Measurements from ENCODE around the gene CNNM1.
A peak's percentile ranks its signal among the peaks of the same experiment; 100 is the strongest.

CNNM1 gene

GRCh38 chr10:99325281-99325680 is 3.9 kb upstream of the CNNM1 start:
- no peak for ATAC-seq (replicated peaks)
- Mint-ChIP-seq H3K27ac (no peak overlapping the region), H3K36me3 (no peaks in the 10 kb centered on the region), H3K4me1 (peaks cover under 1 to 10% of the 10 kb centered on the region in 2 donors), H3K27me3 (peaks cover 31 to 47% of the 10 kb centered on the region in 2 donors), H3K4me3 (no peak overlapping the region), H3K9me3 (peaks cover 0 to 1% of the 10 kb centered on the region in 2 donors)
- DNase-seq, result no peak

GRCh38 chr10:99326871-99327270 is 2.3 kb upstream of the CNNM1 start:
- no peak overlapping the region for H3K4me3 Mint-ChIP-seq

GRCh38 chr10:99328579-99329303 is 415 bp upstream of the CNNM1 start:
- ATAC-seq (replicated peaks), result no peak
- peaks cover 2 to 19% of the 10 kb centered on the region in 2 donors for H3K4me1 Mint-ChIP-seq
- H3K27ac Mint-ChIP-seq, result no peak overlapping the region
- DNase-seq, result no peak
- H3K36me3 Mint-ChIP-seq, result no peaks in the 10 kb centered on the region
- H3K4me3 Mint-ChIP-seq, result peak overlapping the region; percentile 56 to 63
- H3K27me3 Mint-ChIP-seq, result peaks cover 32 to 45% of the 10 kb centered on the region in 2 donors
- peaks cover 0 to 2% of the 10 kb centered on the region in 2 donors for H3K9me3 Mint-ChIP-seq

More at GRCh38 chr10:99326871-99327270, 2.3 kb upstream of the CNNM1 start:
- ATAC-seq (replicated peaks) (no peak), DNase-seq (no peak)
- peaks cover 37 to 55% of the 10 kb centered on the region in 2 donors for H3K27me3 Mint-ChIP-seq
- no peaks in the 10 kb centered on the region for H3K9me3 Mint-ChIP-seq
- H3K36me3 Mint-ChIP-seq, result no peaks in the 10 kb centered on the region
- H3K27ac Mint-ChIP-seq, result no peak overlapping the region
- H3K4me1 Mint-ChIP-seq, result peaks cover 2 to 19% of the 10 kb centered on the region in 2 donors

DNA sequence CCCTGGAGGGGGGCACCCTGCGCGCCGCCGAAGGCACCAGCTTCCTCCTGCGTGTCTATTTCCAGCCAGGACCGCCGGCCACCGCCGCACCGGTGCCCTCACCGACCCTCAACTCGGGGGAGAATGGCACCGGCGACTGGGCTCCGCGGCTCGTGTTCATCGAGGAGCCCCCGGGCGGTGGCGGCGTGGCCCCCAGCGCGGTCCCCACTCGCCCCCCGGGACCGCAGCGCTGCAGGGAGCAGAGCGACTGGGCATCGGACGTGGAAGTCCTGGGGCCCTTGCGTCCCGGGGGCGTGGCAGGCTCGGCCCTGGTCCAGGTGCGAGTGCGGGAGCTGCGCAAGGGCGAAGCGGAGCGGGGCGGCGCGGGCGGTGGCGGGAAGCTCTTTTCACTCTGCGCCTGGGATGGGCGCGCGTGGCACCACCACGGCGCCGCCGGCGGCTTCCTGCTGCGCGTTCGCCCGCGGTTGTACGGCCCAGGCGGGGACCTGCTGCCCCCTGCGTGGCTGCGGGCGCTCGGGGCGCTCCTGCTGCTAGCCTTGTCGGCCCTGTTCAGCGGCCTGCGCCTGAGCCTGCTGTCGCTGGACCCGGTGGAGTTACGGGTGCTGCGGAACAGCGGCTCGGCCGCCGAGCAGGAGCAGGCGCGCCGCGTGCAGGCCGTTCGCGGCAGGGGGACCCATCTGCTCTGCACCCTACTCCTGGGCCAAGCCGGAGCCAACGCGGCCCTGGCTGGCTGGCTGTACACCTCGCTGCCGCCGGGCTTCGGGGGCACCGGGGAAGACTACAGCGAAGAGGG is 594 bp downstream of the CNNM1 start:
- H3K27me3 Mint-ChIP-seq, result peaks cover 32 to 45% of the 10 kb centered on the region in 2 donors
- H3K9me3 Mint-ChIP-seq, result peaks cover 0 to 3% of the 10 kb centered on the region in 2 donors
- DNase-seq (no peak), ATAC-seq (replicated peaks) (peak; percentile 54 to 55)
- H3K4me1 Mint-ChIP-seq, result peaks cover 2 to 19% of the 10 kb centered on the region in 2 donors
- H3K4me3 Mint-ChIP-seq, result peak overlapping the region; percentile 56 to 63
- H3K27ac Mint-ChIP-seq, result no peak overlapping the region
- H3K36me3 Mint-ChIP-seq, result no peaks in the 10 kb centered on the region

DNA sequence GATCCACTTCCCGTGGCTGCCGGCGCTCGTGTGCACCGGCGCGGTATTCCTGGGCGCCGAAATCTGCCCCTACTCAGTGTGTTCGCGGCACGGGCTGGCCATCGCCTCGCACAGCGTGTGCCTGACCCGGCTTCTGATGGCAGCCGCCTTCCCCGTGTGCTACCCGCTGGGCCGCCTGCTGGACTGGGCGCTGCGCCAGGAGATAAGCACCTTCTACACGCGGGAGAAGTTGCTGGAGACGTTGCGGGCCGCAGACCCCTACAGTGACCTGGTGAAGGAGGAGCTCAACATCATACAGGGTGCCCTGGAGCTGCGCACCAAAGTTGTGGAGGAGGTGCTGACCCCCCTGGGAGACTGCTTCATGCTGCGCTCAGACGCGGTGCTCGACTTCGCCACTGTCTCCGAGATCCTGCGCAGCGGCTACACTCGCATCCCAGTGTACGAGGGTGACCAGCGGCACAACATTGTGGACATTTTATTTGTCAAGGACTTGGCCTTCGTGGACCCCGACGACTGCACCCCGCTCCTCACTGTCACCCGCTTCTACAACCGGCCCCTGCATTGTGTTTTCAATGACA is 1.3 kb downstream of the CNNM1 start:
- peaks cover 32 to 45% of the 10 kb centered on the region in 2 donors for H3K27me3 Mint-ChIP-seq
- ATAC-seq (replicated peaks), result peak; percentile 8 to 21
- H3K4me3 Mint-ChIP-seq, result peak overlapping the region; percentile 36 to 63

GRCh38 chr10:99331207-99331803 is 2.1 kb downstream of the CNNM1 start:
- ATAC-seq (replicated peaks), result no peak
- Mint-ChIP-seq H3K27me3 (peaks cover 32 to 41% of the 10 kb centered on the region in 2 donors), H3K9me3 (peaks cover 0 to 3% of the 10 kb centered on the region in 2 donors), H3K36me3 (no peaks in the 10 kb centered on the region), H3K4me3 (no peak overlapping the region), H3K27ac (no peak overlapping the region), H3K4me1 (peaks cover 2 to 19% of the 10 kb centered on the region in 2 donors)
- no peak for DNase-seq

More for the DNA sequence above, 1.3 kb downstream of the CNNM1 start:
- H3K9me3 Mint-ChIP-seq, result peaks cover 0 to 3% of the 10 kb centered on the region in 2 donors
- no peak overlapping the region for H3K27ac Mint-ChIP-seq
- H3K4me1 Mint-ChIP-seq, result peaks cover 2 to 19% of the 10 kb centered on the region in 2 donors
- no peaks in the 10 kb centered on the region for H3K36me3 Mint-ChIP-seq
- DNase-seq, result no peak

- H3K27ac Mint-ChIP-seq, result no peak overlapping the region
- no peaks in the 10 kb centered on the region for H3K4me1 Mint-ChIP-seq
- H3K4me3 Mint-ChIP-seq, result no peak overlapping the region
- H3K9me3 Mint-ChIP-seq, result peaks cover 0 to 3% of the 10 kb centered on the region in 2 donors
- H3K36me3 Mint-ChIP-seq, result no peaks in the 10 kb centered on the region
- no peaks in the 10 kb centered on the region for H3K27me3 Mint-ChIP-seq
- ATAC-seq (replicated peaks), result no peak
- DNase-seq, result no peak
Measured at GRCh38 chr10:99337311-99337811, 8.2 kb downstream of the CNNM1 start.

DNA sequence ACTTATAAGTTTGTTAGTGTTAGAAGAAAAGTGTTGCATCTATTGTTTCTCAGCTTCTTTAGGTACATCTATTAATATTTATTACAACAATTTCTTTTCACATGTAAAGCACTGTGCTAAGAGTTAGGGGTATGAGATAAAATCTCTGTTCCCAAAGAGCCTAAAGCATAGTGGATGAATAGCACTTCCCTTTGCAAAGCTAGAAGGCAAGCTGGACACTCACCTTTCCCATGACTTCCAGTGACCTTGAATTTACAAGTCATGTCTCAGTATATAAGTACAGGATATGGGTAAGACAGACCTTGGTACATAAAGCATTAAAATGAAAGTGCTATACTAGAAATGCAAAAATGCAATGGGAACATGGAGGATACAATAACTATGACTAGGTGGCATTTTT is 8.7 kb downstream of the CNNM1 start:
- H3K27ac Mint-ChIP-seq, result no peak overlapping the region
- H3K9me3 Mint-ChIP-seq, result peaks cover 0 to 3% of the 10 kb centered on the region in 2 donors
- ATAC-seq (replicated peaks), result no peak
- no peaks in the 10 kb centered on the region for H3K36me3 Mint-ChIP-seq
- no peaks in the 10 kb centered on the region for H3K4me1 Mint-ChIP-seq
- H3K27me3 Mint-ChIP-seq, result no peaks in the 10 kb centered on the region
- DNase-seq, result no peak
- H3K4me3 Mint-ChIP-seq, result no peak overlapping the region

GRCh38 chr10:99339077-99339476 is 9.9 kb downstream of the CNNM1 start:
- no peaks in the 10 kb centered on the region for H3K27me3 Mint-ChIP-seq
- peaks cover 0 to 1% of the 10 kb centered on the region in 2 donors for H3K9me3 Mint-ChIP-seq
- ATAC-seq (replicated peaks), result no peak
- no peaks in the 10 kb centered on the region for H3K36me3 Mint-ChIP-seq
- H3K4me3 Mint-ChIP-seq, result no peak overlapping the region
- H3K27ac Mint-ChIP-seq, result no peak overlapping the region
- no peak for DNase-seq
- H3K4me1 Mint-ChIP-seq, result no peaks in the 10 kb centered on the region

GRCh38 chr10:99339563-99340047 is 10.4 kb downstream of the CNNM1 start:
- Mint-ChIP-seq H3K27me3 (no peaks in the 10 kb centered on the region), H3K36me3 (no peaks in the 10 kb centered on the region), H3K9me3 (peaks cover 0 to under 1% of the 10 kb centered on the region in 2 donors), H3K27ac (no peak overlapping the region), H3K4me1 (no peaks in the 10 kb centered on the region), H3K4me3 (no peak overlapping the region)
- ATAC-seq (replicated peaks) (no peak), DNase-seq (no peak)

DNA sequence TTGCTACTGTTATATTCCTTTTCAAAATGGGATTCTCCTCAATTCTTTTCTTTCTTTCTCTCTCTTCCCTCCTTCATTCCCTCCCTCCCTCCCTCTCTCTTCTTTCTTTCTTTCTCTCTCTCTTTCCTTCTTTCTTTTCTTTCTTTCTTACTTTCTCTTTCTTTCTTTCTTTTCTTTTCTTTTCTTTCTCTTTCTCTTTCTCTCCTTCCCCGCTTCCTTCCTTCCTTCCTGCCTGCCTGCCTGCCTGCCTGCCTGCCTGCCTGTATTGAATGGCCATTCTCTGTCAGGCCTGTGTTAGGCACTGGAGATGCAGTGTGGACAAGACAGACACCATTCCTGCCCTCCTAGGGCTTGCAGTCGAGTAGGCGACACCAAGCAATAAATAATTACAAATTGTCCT is 11.5 kb downstream of the CNNM1 start:
- no peaks in the 10 kb centered on the region for H3K36me3 Mint-ChIP-seq
- H3K9me3 Mint-ChIP-seq, result no peaks in the 10 kb centered on the region
- H3K27ac Mint-ChIP-seq, result no peak overlapping the region
- no peaks in the 10 kb centered on the region for H3K27me3 Mint-ChIP-seq
- no peak overlapping the region for H3K4me3 Mint-ChIP-seq
- DNase-seq (no peak), ATAC-seq (replicated peaks) (no peak)
- no peaks in the 10 kb centered on the region for H3K4me1 Mint-ChIP-seq

- Mint-ChIP-seq H3K36me3 (no peaks in the 10 kb centered on the region), H3K4me1 (no peaks in the 10 kb centered on the region), H3K9me3 (no peaks in the 10 kb centered on the region), H3K27ac (no peak overlapping the region), H3K4me3 (no peak overlapping the region), H3K27me3 (no peaks in the 10 kb centered on the region)
- DNase-seq (no peak), ATAC-seq (replicated peaks) (no peak)
Measured at GRCh38 chr10:99341248-99341647, 12.1 kb downstream of the CNNM1 start.

- Mint-ChIP-seq H3K9me3 (no peaks in the 10 kb centered on the region), H3K36me3 (no peaks in the 10 kb centered on the region), H3K27ac (no peak overlapping the region), H3K4me1 (no peaks in the 10 kb centered on the region), H3K4me3 (no peak overlapping the region), H3K27me3 (no peaks in the 10 kb centered on the region)
- ATAC-seq (replicated peaks) (no peak), DNase-seq (no peak)
Measured at GRCh38 chr10:99341860-99342490, 12.8 kb downstream of the CNNM1 start.
